ENCODE measurements around the gene VASH1.

Gene VASH1

DNA sequence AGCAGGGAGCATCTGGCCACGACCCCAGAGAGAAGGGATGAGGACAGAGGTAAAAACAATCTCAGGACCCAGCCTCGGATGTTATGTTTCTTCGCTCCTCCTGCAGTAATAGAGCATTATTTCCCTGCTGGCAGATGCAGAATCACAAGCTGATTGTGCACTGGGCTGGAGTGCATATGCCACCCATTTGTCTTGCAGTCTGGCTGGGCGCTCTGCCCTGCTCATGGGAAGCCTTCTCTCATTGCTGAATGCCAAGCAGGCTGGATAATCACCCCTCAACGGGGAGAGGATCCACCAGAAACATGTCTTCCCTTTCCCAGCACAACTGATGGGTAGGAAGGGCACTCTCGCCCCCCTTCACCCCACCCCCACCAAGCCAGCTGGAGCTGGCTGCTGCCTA lies 8.5 kb upstream of the VASH1 start:
- no peak for DNase-seq

DNA sequence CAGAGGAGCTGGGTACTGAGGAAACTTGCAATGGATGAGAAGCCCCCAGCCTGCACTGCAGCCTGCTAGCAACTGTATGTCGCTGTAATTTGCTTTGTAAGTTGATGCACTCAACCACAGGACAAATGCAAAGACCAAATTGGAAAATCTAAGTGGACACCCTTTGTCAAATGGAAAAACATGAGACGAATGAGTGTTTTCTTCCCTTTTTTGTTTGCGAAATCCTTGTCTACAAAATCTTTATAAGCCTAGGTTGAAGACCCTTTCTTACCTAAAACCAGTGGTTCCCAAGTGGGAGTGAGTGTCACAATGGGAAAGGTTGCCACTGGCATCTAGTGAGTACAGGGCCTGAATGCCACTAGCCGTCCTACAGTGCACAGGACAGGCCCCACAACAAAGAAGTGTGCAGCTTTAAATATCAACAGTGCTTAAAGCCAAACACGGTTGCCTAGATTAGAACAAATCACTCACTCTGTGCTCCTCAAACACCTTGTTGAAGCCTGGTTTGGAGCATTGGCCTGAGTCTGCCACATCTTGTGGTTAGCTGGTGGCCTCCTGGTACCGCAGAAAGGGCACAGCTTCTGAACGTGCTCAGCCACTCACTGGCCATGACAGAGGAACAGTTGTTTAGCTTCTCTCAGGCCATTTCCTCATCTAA lies 7.6 kb upstream of the VASH1 start:
- no peak for DNase-seq

DNA sequence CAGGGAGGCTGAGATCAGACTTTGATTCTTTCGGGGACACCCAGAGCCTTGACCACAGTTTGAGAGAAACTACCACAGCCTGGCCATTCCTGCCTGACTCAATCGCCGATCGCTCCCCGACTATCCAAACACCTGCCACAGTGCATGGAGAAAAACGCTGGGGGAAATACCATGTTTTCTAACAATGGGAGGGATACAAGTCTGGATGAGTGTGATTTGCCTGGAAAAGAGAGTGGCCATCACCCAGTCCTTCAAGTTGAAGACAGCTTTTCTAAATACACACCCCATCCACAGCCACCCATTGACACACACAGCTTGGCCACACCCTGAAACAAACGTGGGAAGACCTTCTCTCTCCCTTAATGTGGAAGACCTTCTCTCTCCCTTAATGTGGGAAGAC lies 6.7 kb upstream of the VASH1 start:
- no peak for DNase-seq

DNA sequence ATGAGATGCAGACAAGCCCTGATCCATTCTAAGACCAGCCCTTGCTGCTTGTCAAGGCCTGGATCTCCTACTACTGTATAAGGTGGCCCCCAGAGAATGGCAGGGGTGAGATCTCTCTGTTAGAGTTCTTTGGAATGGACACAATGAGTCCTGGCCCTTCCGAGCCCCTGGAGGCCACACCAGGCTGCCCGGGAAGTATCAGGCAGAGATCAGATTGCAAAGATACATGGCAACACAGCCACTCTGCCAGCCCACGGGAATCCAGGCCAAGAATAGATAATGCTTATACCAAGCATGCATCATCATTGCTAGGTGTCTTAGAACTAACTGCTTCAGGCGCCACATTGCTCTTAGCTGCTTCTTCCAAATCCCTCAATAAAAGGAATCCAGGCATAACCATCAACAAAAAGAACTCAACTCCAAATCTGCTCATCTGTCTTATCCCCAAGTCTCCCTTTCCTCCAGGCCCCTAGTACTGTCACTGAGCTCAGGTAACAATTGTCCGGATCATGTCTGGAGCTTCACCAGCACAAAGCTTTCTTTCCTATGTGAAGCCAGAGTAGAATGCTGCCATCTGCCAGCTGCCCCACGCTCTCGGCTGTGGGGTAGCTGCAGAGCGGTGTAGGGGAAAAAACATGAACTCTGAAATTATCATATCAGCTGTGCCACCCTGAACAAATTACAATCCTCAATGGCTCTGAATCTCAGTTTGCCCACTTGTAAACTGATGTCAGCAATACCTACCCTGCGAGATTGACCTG lies 5.5 kb upstream of the VASH1 start:
- no peak for DNase-seq

DNA sequence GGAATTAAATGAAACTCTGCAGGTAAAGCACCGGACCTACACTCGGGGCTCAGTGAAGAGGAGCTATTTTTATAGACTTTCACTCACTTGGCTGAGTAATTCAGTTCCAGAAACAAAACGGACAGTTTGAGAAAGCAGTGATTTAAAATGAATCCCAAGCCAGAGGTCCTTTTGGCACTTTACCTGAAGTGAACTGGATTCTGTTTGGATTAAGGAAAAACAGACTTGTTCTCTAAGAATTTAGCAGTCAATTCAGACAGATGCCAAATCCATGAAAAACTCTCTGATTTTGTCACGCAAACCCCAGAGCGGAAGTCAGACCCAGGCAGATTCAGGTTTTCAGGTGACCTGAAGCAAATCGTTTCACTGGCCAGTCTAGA lies 4.9 kb upstream of the VASH1 start:
- DNase-seq, result no peak

DNA sequence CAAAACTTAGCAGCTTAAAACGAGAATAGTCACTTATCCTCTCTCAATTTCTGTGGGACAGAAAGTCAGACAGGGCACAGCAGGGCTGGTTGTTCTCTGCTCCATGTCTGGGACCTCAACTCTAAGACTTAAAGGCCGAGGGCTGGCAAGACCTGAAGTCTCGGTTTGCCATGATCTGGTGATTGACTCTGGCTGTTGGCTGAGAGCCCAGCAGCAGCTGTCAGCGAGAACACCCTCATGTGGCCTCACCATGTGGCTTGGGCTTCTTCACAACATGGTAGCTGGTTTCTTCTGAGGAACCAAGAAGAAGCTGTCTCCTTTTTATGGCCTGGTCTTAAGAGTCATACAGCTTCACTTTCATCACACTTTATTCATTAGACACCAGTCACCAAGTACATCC lies 1.7 kb upstream of the VASH1 start:
- no peak for DNase-seq

DNA sequence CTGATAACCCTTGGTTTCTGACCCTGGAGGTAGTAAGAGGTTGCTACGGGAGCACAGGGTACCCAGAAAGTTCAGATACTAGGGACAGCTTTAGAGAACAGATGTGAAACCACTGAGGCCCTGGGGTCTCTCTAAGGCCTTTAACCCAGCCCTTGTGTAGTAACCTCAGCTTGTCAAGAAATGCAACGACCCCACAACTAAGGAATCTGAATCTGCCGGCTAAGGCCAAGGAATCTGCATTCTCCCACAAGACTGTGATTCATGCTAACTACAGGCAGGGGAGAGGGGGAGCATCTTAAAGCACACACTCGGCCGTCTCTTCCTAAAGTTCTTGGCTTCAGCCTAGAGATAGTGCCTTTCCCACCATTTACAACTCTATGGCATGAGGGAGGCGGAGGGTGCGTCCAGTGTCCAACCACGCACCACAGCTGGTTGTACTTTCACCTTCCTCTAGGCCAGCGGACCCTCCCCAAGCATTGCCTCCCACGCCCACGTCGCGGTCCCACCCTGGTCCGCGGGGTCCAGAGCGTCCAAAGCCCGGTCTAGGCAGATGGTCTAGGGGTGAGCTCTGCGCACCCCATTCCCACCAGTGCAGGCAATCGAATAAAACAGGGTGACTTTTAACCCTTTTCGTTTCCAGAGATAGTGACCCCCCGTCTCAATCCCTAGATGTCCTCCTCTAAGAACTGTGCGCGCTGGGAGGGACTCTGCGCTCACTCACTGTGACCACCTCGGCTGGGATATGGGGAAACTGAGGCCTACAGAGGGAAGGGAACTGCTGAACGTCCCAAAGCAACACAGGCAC lies 735 bp upstream of the VASH1 start:
- DNase-seq, result no peak

DNA sequence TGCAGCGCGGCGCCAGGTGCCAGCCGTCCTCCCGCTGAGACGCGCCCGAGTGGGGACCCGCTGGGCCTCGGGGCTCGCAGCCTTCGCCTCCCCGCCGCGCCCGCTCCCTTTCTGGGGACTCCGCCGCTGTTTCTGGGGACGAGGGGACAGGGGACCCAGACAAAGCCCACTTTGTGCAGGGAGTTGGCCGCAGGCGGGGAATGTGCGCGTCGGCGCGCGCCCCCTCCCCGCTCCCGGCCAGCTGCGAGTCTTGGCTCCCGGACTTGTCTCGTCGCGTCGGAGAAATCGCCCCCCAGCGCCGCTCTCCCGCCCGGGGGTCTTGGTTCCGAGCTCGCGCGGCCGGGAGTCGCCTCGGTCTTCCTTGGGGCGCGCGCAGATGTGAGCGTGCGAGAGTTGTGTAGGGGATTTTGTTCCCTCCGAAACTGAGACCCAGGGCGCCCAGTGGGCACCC lies 717 bp downstream of the VASH1 start:
- no peak for DNase-seq

DNA sequence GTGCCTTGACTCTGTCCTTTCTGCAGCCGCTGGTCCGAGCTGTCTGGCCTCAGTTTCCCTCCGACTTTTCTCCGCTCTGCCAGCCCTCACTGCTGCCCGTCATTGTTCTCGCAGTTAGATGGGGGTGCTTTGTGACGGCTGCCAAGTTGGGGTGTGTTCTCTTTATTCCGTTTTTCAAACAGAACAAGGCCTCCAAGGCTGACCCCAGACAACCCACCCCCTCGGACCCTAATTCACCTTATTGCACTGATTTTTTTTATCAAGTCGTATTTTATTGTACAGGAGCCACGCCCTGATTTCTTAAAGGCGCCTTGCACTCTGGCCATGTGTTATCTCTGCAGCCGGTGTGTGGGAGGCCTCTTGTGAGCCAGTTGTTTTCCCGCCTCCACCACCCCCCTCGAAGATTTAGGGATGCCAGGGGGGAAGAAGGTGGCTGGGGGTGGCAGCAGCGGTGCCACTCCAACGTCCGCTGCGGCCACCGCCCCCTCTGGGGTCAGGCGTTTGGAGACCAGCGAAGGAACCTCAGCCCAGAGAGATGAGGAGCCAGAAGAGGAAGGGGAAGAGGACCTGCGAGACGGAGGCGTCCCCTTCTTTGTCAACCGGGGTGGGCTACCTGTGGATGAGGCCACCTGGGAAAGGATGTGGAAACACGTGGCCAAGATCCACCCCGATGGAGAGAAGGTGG lies 1.3 kb downstream of the VASH1 start:
- no peak for DNase-seq

DNA sequence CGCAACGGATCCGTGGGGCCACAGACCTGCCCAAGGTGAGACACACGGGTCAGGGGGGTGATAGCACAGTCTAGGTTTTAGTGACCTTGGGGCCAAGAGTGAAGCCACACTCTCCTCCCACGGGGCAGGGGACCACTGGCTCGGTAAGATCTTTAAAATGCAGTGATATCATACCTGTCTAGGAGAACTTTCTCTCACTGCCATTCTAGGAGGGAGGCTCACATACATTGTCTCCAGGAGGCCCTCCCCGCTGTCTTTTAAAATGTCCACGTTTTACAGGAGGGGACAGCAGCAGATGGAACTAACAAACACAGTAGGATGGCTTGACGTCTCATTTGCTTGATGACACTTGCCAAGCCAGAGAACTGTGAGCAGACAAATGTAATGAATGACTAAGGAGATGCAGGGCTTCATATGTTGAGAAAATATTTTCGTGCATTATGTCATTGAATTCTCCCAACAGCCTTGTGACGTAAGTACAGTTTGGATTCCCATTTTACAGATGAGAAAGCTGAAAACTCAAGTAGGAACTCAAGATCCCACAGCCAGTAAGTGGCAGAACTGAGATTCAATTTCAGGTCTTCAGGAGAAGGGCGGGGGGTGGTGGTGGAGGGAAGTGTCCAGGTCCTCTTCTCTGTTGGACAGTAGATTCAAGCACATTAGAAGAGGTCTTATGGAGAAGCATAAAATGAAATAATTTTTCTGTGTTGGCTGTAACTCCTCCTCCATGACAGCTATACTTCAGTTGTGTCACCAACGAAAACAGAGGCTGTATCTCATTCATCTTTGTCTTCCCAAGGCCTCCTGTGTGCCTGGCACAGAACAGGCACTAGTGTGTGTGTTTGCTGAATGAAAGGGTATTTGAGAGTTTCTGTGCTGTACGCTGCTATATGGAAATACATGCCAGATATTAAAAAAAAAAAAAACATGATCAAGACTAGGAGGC lies 2.1 kb downstream of the VASH1 start:
- no peak for DNase-seq

DNA sequence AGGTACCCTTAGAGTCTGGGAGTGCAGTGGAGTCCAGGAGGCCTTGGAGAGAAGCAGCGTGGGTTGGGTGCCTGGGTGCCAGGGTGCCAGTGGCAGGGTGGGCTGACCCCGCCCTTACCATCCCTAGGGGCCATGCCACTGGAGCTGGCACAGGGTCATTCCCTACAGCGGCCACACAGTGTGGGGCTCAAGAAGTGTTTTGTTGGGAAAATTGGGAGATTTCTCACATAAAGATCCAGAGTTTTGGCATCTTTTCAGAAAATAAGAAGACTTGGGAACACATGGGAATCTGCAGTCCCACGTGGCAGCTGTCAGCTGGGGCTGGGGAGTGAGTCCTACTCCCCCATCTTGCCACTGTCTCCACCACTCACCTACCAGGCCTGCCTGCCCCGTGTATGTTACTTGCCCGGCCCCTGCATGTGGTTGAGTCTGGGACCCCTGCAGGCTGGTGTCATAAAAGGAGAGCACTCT lies 4.2 kb downstream of the VASH1 start:
- DNase-seq, result no peak

DNA sequence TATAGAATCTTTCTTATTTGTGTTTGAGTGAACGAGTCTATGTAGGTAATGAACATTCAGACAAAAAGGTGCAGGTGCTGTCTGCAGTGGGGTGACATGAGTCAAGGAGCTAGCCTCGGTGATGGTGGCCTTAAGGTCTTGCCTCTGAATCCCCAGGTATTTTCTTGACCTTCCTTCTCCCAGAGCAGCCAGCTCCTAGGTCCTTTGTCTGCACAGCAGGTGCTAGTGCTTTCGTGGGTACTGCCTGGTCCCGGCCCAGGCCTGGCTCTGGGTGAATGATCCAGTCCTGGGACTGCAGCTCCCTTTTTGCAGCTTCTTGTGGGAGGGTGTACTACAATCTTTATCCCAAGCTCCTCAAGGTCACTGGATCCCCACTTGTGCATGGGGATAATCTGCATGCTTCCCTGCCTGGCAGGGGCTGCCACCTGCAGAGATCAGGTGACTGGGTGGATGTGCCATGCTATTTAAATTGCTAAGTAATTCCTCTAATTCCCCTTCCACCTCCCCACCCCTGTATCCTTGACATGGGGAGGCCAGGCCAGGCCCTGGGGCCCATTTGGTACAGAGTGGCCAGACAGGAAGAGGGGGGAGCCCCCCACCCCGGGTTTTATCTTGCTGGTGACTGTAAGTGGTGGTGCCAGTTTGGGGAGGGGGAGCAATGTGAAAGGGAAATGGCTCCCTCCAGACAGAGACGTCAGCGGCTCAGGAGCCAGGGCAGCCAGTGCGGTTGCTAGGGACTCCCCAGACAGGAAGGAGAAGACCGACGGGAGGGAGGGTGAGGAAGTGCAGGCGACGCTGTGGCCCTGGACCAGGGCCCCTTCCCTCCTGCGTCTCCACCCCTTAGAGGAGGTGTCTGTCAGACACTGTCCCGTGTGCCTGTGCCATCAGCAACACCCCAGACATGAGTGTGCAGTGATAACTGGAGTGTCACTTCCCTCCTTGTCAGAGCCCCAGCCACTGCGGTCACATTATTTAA lies 6.7 kb downstream of the VASH1 start:
- peak; percentile 32 for DNase-seq

DNA sequence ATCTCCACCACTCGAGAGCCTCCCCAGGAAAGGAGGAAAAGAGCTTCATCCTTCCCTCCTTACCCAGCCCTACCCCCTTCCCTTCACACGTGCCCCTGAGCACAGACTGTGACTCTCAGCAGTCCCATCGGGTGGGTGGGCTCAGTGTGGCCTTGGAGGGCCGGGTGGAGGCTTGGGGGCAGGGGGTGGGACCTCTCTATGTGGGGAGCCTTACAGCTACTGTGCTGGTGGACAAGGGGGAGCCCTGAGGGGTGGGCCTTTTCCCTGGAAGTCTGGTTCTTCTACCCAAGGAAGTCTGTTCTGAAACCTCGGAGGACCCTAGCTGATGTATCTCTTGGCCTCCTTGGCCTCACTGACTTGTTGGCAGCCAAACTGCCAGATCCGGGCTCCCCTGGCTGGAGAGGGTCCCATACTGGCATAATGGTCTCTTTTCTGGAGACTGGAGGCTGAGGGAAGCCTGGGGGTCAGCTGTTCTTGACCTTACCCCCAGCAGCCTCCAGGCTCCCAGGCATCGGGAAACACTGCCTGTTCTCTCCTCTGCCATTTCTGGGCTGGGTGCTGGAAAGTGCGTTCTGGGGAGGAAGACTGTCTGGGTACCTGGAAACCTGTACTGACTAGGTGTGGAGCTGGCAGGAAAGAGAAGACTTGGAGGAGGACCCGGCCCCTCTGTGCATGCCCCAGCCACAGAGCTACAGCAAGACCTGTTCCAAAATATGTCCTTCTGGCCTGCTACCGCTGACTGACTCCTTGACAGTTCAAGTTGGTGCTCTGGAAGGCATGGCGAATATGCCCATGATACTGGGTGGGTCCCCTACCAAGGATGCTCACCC lies 7.6 kb downstream of the VASH1 start:
- DNase-seq, result no peak

DNA sequence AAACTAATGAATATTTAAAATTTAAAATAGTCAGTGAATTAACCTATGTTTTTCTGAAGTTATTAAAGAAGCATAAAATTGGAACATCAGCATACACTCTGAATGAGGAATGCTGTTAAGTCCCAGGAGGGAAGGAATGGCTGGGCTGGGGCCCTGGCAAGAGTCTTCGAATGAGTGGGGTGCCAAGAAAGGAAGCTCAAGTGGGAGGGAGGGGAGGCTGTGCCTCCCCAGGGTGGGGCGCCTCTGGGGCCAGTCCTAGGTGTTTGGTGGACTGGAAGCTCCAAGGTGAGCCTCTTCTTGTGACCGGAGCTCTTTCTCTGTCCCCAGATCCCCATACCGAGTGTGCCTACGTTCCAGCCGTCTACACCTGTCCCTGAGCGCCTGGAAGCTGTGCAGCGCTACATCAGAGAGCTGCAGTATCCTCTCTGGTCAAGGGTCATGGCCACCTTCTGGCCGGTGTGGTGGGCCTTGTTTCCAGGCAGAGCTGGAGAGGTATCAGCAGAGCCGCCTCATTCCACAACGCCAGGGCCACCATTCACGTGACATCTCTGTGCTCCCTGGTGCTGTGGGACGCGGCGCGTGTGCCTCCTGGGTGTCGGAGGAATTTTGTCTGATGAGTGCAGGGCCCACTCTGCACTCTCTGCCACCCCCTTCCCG lies 8.5 kb downstream of the VASH1 start:
- DNase-seq, result no peak

DNA sequence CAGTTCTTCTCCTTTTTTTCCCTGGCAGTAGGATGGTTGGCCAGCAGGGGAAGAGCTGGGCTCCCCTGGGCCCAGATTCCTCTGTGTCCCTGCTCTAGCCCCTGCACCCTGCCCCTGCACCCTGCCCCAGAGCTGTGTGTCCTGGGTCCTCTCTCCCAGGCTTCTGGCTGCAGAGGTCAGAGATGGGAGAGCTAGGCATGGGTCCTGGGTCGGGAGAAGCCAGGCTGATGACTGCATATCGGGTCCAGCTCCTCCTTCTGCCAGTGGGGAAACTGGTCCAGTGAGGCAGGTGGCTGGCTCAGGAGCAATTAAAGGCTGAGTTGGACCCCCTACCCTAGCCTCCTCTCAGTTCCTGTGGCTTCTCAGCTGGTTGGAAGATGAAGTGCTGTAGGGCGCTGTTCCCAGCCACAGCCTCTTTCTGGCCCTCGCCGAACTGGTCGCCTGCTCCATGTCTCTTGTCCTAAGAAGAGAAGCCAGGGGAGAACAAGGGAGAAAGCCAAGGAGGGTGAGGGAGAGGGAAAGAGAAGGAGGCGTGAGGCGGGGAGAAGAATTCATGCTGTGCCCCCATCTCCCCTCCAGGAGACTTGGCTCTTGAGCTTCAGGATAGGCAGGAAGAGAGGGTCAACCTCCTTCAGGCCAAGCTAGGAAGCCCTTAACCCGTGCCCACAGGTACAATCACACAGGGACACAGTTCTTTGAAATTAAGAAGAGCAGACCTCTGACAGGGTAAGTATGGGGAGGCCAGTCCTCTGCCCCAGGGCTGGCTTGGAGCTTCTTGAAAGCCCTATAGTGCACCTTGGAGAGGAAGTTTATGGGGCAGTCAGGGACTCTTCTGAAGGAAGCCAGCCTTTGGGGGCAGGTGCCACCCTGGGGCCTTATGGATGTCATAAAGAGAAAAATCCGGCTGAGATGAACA lies 9.5 kb downstream of the VASH1 start:
- no peak for DNase-seq

DNA sequence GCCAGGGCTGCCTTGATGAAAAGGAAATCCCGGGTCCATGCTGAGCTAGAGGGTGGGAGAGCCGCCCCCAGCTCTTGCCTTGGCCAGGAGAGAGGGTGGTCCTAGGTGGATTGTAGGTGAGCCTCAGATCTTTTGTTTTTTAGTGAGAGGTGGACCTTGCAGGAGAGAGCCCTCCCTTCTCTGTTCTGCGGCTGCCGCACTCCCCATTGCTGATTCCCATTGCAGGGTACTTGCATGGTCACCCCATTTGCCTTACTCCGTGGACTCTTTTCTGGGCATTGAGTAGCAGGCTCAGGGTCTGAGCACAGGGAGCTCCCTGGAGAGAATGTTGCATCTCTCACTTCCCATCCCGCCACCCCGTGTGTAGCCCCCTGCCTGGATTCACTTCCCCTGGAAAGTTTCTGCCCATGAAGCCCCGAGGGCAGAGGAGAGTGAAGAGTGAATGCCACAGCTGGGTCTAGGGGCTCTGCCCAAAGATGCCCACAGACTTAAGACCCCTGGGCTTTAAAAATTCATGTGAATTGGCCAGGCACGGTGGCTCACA lies 10.2 kb downstream of the VASH1 start:
- DNase-seq, result no peak

DNA sequence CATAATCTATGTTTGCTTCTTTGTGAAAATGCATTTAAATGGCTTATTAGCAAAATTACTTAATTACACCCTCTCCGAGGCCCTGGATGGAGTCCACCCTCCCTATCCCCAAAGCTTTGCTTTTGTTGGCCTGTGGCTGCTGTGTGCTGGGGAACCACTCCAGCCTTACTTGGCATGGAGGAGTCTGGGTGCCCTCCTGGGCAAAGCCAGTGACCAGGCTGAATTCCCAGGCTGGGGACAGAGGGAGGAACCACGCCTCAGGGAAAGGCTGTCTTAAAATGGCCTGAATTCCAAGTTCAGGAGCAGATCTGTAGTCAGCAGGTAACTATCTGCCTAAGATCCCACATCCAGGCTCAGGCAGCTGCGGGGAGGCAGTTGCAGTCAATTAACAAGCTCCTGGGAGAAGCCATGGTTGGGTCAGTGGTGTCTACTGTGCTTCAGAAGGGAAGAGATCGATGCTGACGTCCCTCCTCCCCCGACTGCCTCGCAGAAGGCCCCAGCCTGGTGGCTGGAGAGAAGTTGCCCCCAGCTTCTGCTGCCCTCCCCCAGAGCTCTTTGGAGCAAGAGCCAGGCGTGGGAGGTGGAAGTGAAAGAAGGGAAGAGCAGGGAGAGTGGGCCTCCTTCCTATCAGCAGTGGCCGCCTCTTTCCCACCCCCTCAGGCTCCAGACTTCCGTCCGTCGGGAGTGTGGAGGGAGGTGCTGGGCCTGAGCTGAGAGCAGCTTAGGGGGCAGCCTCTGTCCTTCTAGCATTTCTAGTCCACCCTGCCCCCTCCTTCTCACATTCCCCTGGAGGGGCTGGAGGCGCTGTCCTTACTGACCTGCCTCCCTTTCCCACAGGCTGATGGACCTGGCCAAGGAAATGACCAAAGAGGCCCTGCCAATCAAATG lies 11.3 kb downstream of the VASH1 start:
- no peak for DNase-seq
